Measurements from ENCODE around the gene ALCAM.

DNA sequence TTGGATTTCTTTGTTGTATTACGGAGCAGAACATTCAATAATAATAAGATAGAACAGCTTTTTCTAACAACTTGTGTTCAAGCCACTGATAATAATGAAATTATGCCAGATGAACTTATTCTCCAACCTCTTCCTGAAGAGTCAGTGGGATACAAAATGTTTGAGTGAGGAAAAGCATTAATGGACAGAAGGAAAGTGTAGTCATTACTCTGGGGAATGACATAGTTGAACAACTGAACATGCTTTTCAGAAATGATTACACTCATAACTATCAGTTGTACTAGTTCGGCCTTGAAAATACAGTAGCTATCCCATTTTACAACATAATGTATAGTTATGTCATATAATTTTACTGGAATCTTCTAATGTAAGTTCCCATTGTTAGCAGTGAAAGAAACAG, 55.9 kb downstream of the ALCAM start:
- TF ChIP-seq, protein P1, sequence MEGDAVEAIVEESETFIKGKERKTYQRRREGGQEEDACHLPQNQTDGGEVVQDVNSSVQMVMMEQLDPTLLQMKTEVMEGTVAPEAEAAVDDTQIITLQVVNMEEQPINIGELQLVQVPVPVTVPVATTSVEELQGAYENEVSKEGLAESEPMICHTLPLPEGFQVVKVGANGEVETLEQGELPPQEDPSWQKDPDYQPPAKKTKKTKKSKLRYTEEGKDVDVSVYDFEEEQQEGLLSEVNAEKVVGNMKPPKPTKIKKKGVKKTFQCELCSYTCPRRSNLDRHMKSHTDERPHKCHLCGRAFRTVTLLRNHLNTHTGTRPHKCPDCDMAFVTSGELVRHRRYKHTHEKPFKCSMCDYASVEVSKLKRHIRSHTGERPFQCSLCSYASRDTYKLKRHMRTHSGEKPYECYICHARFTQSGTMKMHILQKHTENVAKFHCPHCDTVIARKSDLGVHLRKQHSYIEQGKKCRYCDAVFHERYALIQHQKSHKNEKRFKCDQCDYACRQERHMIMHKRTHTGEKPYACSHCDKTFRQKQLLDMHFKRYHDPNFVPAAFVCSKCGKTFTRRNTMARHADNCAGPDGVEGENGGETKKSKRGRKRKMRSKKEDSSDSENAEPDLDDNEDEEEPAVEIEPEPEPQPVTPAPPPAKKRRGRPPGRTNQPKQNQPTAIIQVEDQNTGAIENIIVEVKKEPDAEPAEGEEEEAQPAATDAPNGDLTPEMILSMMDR (tag by site-specific recombination; IDR thresholded peaks at IDR 0.05), result no peak
- TF ChIP-seq ZNF174 (tag by site-specific recombination; IDR thresholded peaks at IDR 0.05) (no peak), ZNF707 (tag by site-specific recombination; IDR thresholded peaks at IDR 0.05) (no peak), ZNF510 (tag by site-specific recombination; IDR thresholded peaks at IDR 0.05; ENCODE audit: insufficient replicate concordance) (no peak)

Data from HEK293 (cell line).